GM12864 (cell line): Measurements from ENCODE around the gene SLIT1.

Experiments used
- DNase-seq: peaks from one replicate; pipeline ENCODE4 v3.0.0-alpha.2; 2011; ENCODE audit warnings: low read depth
- H3K4me3 ChIP-seq: 2 replicates; pipeline ENCODE4 v1.5.1; 2011; ENCODE audit warnings: mild to moderate bottlenecking, low read depth, low read length, control low read depth
- CTCF ChIP-seq: IDR thresholded peaks from 2 replicates; pipeline ENCODE4 v1.5.1; 2011; ENCODE audit warnings: low read depth, mild to moderate bottlenecking, moderate library complexity, low read length, control low read depth, inconsistent platforms; ENCODE audit errors: missing control alignments

Gene SLIT1

DNA sequence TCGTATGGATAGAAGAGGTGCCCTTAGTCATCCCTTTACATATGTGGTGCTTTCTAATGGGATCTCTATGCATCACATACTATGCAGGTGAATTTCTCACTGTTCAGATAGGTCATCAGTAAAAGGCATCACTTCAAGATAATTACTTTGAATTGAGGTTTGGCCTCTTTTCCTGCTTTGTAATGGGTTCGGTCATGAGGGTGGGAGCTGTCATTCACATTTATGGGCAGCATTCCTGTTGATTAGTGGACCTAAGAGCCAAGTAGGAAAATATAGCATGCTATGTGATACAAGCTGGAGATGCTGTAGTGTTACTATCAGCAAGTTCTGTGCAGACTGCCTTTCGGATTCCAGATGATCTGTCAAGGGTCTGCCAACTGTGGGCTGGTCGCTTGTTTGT, 197.3 kb downstream of the SLIT1 start:
- no peak for DNase-seq
- no peak for TF ChIP-seq CTCF
- no peak overlapping the region for H3K4me3 ChIP-seq

GRCh38 chr10:96987842-96988175, 197.9 kb downstream of the SLIT1 start:
- no peak for DNase-seq
- TF ChIP-seq CTCF = no peak
- H3K4me3 ChIP-seq = no peak overlapping the region

DNA sequence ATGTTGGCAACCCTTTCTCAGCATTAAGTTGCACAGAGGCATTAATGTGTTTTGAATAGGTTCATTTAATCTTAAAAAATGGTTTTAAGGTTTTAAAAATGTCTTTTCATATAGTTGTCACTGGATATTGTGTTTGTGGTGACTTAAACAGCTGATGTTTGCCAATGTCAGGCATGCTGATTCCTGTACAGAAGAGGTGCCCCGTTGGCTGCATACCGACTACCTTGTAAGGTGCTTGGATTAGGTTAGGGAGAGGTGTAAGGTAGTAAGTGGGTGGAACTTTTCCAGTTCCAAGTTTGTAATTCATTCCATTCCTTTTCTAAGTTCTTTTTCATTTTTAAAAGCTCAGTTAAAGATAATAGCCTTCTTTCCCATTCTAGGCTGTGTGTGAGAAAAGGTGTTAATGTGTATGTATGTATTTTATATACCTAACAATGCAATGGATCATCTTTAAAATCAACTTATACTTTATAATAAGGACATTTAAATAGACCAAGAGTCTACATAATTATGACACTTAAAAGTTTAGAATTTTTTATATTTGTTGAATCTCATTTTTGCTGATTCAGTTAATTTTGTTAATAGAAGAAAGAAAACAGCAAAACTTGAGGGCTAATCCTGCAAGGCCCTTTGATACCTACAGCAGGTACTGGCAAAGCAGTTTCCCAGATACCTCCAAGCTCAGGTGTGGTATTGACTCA, 198.5 kb downstream of the SLIT1 start:
- no peak overlapping the region for H3K4me3 ChIP-seq
- DNase-seq = no peak
- no peak for TF ChIP-seq CTCF

- H3K4me3 ChIP-seq = no peak overlapping the region
- TF ChIP-seq CTCF = no peak
- DNase-seq = no peak
These were observed 199.4 kb downstream of the SLIT1 start for GRCh38 chr10:96986200-96986856.

DNA sequence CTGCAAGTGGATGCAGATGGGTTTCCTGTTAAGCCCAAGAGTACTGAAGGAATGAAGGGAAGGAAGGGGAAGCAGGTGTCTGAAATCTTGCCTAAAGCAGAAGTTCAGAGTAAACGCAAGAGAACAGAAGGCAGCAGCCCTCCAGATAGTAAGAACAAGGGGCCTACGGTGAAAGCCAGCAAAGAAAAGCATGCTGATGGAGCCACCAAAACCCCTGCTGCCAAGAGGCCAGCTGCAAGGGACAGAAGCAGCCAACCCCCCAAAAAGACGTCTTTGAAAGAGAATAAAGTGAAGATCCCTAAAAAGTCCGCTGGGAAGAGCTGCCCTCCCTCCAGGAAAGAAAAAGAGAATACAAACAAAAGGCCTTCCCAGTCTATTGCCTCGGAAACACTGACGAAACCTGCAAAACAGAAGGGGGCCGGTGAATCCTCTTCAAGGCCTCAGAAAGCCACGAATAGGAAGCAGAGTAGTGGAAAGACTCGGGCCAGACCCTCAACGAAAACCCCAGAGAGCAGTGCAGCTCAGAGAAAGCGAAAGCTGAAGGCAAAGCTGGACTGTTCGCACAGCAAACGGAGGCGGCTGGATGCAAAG, 201.1 kb downstream of the SLIT1 start:
- H3K4me3 ChIP-seq = no peak overlapping the region
- DNase-seq = no peak
- no peak for TF ChIP-seq CTCF

DNA sequence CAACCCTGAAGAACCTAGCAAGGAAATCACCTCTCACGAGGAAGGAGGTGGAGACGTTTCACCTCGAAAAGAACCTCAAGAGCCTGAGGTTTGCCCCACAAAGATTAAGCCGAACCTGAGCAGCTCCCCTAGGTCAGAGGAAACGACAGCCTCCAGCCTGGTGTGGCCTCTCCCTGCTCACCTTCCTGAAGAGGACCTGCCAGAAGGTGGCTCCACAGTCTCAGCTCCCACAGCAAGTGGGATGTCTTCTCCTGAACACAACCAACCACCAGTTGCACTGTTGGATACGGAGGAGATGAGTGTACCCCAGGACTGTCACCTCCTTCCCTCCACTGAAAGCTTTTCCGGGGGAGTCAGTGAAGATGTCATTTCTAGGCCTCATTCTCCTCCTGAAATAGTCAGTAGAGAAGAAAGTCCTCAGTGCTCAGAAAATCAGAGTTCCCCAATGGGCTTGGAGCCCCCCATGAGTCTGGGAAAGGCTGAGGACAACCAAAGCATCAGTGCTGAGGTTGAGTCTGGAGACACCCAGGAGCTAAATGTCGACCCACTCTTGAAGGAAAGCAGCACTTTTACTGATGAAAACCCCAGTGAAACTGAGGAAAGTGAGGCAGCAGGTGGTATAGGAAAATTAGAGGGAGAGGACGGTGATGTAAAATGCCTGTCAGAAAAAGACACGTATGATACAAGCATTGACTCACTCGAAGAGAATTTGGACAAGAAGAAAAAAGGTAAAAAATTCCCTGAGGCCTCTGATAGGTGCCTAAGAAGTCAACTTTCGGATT, 203.4 kb downstream of the SLIT1 start:
- no peak for TF ChIP-seq CTCF
- no peak overlapping the region for H3K4me3 ChIP-seq
- DNase-seq = no peak
